ENCODE results near the gene DGKD. TPM values are rescaled to one million over a fixed set of nuclear protein-coding genes. Genes with fewer than 3 reads are reported as not detected.

DGKD gene
- total RNA-seq, 4 donors from 2014 or later, result 9.1 to 21.9 (median 17.8) TPM

- H3K9me3 ChIP-seq, result no peaks in the 10 kb centered on the region
- H3K4me1 ChIP-seq, result peaks cover 0 to 21% (median 2%) of the 10 kb centered on the region in 3 donors
- no peak overlapping the region for H3K27ac ChIP-seq
- ATAC-seq, result no peak
- no peak overlapping the region for H3K4me3 ChIP-seq
- TF ChIP-seq, protein P1, sequence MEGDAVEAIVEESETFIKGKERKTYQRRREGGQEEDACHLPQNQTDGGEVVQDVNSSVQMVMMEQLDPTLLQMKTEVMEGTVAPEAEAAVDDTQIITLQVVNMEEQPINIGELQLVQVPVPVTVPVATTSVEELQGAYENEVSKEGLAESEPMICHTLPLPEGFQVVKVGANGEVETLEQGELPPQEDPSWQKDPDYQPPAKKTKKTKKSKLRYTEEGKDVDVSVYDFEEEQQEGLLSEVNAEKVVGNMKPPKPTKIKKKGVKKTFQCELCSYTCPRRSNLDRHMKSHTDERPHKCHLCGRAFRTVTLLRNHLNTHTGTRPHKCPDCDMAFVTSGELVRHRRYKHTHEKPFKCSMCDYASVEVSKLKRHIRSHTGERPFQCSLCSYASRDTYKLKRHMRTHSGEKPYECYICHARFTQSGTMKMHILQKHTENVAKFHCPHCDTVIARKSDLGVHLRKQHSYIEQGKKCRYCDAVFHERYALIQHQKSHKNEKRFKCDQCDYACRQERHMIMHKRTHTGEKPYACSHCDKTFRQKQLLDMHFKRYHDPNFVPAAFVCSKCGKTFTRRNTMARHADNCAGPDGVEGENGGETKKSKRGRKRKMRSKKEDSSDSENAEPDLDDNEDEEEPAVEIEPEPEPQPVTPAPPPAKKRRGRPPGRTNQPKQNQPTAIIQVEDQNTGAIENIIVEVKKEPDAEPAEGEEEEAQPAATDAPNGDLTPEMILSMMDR (IDR thresholded peaks at IDR 0.05), result no peak
- TF ChIP-seq POLR2A (IDR thresholded peaks at IDR 0.05) (no peak), EP300 (IDR thresholded peaks at IDR 0.05) (no peak), POLR2AphosphoS5 (IDR thresholded peaks at IDR 0.05) (no peak)
- 81 to 92% methylated on average over 6 to 7 of the region's 11 CpGs for WGBS, 2 donors (ENCODE audit: low coverage in 1 of 2)
- H3K27me3 ChIP-seq, result no peaks in the 10 kb centered on the region
- no peaks in the 10 kb centered on the region for H3K36me3 ChIP-seq
These were observed 26.8 kb downstream of the DGKD start for GRCh38 chr2:233380995-233381637.

DNA sequence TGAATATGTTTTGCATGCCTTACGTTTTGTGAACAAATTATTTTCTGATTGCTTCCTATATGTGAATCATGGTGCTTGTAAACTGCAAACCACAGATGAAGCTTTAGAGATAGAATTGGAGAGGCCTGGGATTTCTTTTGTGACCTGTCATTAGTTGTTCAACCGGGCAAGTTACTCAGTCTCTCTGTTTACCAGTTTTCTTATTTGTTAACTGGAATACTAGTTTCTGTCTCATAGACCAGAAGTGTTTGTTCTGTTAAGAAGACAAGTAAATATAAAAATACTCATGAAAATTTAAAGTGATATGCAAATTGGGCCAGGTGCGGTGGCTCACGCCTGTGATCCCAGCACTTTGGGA, 27.3 kb downstream of the DGKD start:
- ATAC-seq, result no peak
- H3K27me3 ChIP-seq, result no peaks in the 10 kb centered on the region
- no peak overlapping the region for H3K27ac ChIP-seq
- peaks cover 0 to 26% (median 7%) of the 10 kb centered on the region in 3 donors for H3K4me1 ChIP-seq
- TF ChIP-seq, protein P1 (IDR thresholded peaks at IDR 0.05), result no peak
- TF ChIP-seq POLR2AphosphoS5 (IDR thresholded peaks at IDR 0.05), result no peak
- no peak for TF ChIP-seq POLR2A (IDR thresholded peaks at IDR 0.05)
- TF ChIP-seq EP300 (IDR thresholded peaks at IDR 0.05), result no peak
- H3K9me3 ChIP-seq, result no peaks in the 10 kb centered on the region
- WGBS, 2 donors (ENCODE audit: low coverage in 1 of 2), result 90 to 94% methylated on average over 1 to 2 of the region's 4 CpGs
- H3K4me3 ChIP-seq, result no peak overlapping the region
- no peaks in the 10 kb centered on the region for H3K36me3 ChIP-seq

GRCh38 chr2:233384015-233384414, 29.7 kb downstream of the DGKD start:
- Histone ChIP-seq H3K9me3 (no peaks in the 10 kb centered on the region), H3K27me3 (no peaks in the 10 kb centered on the region), H3K4me1 (peaks cover 0 to 50% (median 25%) of the 10 kb centered on the region in 3 donors), H3K36me3 (no peaks in the 10 kb centered on the region), H3K4me3 (no peak overlapping the region), H3K27ac (no peak overlapping the region)
- no peak for ATAC-seq
- TF ChIP-seq, protein P1 (IDR thresholded peaks at IDR 0.05), result no peak
- WGBS, 2 donors (ENCODE audit: low coverage in 1 of 2), result 64 to 89% methylated on average over 6 to 10 of the region's 10 CpGs

DNA sequence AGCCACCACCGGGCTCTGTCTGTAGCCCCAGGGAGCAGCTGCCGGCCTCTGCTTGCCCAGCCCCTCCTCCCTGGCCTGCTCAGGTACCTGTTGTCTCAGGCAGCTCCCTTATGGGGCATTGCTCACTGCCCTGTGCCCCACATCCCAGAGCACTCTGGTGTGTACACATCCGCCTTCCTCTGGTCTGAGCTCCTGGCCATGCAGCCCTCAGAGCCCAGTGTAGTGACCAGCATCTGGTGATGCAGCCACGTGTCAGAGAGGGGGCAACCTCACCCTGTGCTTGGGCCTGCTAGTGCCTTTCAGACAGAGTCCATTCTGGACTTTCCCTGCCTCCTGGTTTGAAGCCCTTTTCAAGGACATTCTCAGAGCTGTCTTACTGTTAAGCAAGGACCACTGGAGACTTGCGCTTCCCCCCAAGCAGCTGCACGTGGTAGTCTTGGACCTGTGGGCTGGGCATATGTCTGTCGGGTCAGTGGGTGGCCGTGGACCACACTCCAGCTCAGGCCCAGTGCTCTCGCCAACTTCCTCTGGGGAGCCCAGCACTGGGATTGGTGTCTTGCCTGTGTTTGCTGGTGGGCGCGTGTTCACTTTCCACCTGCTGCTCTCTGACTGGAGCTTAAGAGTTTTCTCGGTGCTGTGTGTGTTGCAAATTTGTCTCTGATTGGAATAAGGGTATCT, 30.7 kb downstream of the DGKD start:
- 66% methylated on average over 2 of the region's 12 CpGs; no CpG with 5 or more reads in 1 of the 2 donors for WGBS, 2 donors (ENCODE audit: low coverage in 1 of 2)
- peaks cover 0 to 59% (median 25%) of the 10 kb centered on the region in 3 donors for H3K4me1 ChIP-seq
- TF ChIP-seq POLR2AphosphoS5 (IDR thresholded peaks at IDR 0.05), result no peak
- no peak for TF ChIP-seq POLR2A (IDR thresholded peaks at IDR 0.05)
- TF ChIP-seq, protein P1 (IDR thresholded peaks at IDR 0.05), result no peak
- no peak for TF ChIP-seq EP300 (IDR thresholded peaks at IDR 0.05)

More for the DNA sequence above, 30.7 kb downstream of the DGKD start:
- no peaks in the 10 kb centered on the region for H3K36me3 ChIP-seq
- ATAC-seq, result no peak
- no peaks in the 10 kb centered on the region for H3K27me3 ChIP-seq
- H3K4me3 ChIP-seq, result no peak overlapping the region
- peak overlapping the region in 3 of 4 donors; percentile 87 to 94 (median 94) for H3K27ac ChIP-seq
- H3K9me3 ChIP-seq, result no peaks in the 10 kb centered on the region

Data from gastroesophageal sphincter (tissue), 4 donors.